ENCODE results near the gene TIMM8B. TPM values are rescaled to one million over a fixed set of nuclear protein-coding genes. Genes with fewer than 3 reads are reported as not detected.

The TIMM8B gene
- polyA plus RNA-seq, 2 of the 4 experiments (the other 2 are of a cell fraction), result 84.5 to 85.3 TPM

GRCh38 chr11:112134473-112134872 is 47.9 kb upstream of the TIMM8B start:
- ChIA-PET CTCF (interaction anchor here (1.5 kb wide), 1 partner anchor 21 kb away, joined by 3 read pairs; no protein-coding TSS in a partner anchor), POLR2A (no interaction called here)
- no peak for TF ChIP-seq HEYL (CRISPR knock-in tag; IDR thresholded peaks at IDR 0.05)
- no peak for TF ChIP-seq NFE2L2 (conservative IDR thresholded peaks at IDR 0.05; ENCODE audit: low read length)
- no peak for TF ChIP-seq CEBPB (IDR thresholded peaks at IDR 0.05)
- TF ChIP-seq ZNF302 (CRISPR knock-in tag; IDR thresholded peaks at IDR 0.05), result no peak
- TF ChIP-seq ELK1 (IDR thresholded peaks at IDR 0.05; ENCODE audit: low read depth, low read length), result no peak
- TF ChIP-seq HOXB5 (CRISPR knock-in tag; IDR thresholded peaks at IDR 0.05), result no peak
- no peak for TF ChIP-seq REST (IDR thresholded peaks at IDR 0.05)
- TF ChIP-seq HOXB13 (CRISPR knock-in tag; IDR thresholded peaks at IDR 0.05; ENCODE audit: low read depth), result no peak
- no peak for TF ChIP-seq MYC (IDR thresholded peaks at IDR 0.05; ENCODE audit: borderline replicate concordance, low read length)
- no peak for TF ChIP-seq JUNB (IDR thresholded peaks at IDR 0.05)
- TF ChIP-seq CHD2 (IDR thresholded peaks at IDR 0.05; ENCODE audit: low read length, partially characterized antibody), result no peak
- WGBS (ENCODE audit: missing lambda C conversion rate), result 92% methylated on average over 4 of the region's 4 CpGs
- ATAC-seq (no peak), FAIRE-seq (no peak), DNase-seq (ENCODE audit: low read depth in 1 of 2, low spot score in 1 of 2) (no peak)
- Histone ChIP-seq H3K4me1 (peaks cover 3% of the 10 kb centered on the region; the same call in 2 of the 3 replicates), H3K9me3 (no peaks in the 10 kb centered on the region), H3K4me2 (no peak overlapping the region), H3K4me3 (no peak overlapping the region), H3K27ac (no peak overlapping the region)

GRCh38 chr11:112132737-112133136 is 46.2 kb upstream of the TIMM8B start:
- Histone ChIP-seq H3K27ac (no peak overlapping the region), H3K4me2 (no peak overlapping the region), H3K9me3 (no peaks in the 10 kb centered on the region), H3K4me1 (peaks cover 20% of the 10 kb centered on the region), H3K4me3 (no peak overlapping the region)
- ATAC-seq (no peak), FAIRE-seq (no peak), DNase-seq (ENCODE audit: low read depth in 1 of 2, low spot score in 1 of 2) (no peak)
- ChIA-PET CTCF (no interaction called here), POLR2A (no interaction called here)
- 91% methylated on average over 1 of the region's 2 CpGs for WGBS (ENCODE audit: missing lambda C conversion rate)
- TF ChIP-seq GATA3 (IDR thresholded peaks at IDR 0.05; ENCODE audit: borderline replicate concordance) (no peak), ATOH8 (CRISPR knock-in tag; IDR thresholded peaks at IDR 0.05; ENCODE audit: low read depth) (no peak)

- H3K27ac ChIP-seq, result peak overlapping the region; percentile 54 to 62; a peak in 3 of 6 replicates
- CTCF ChIA-PET, result interaction anchor here (1.4 to 5.7 kb wide), 2 partner anchors 9 to 16 kb away, joined by 4 to 18 read pairs; no protein-coding TSS in a partner anchor
- H3K4me3 ChIP-seq, result no peak overlapping the region
- DNase-seq (ENCODE audit: low read depth in 1 of 2, low spot score in 1 of 2), result no peak
- no peak for TF ChIP-seq SREBF2 (IDR thresholded peaks at IDR 0.05)
- TF ChIP-seq NFE2L2 (conservative IDR thresholded peaks at IDR 0.05; ENCODE audit: low read length), result no peak
- TF ChIP-seq POLR2A (IDR thresholded peaks at IDR 0.05; ENCODE audit: low read length), result no peak
- no peak for TF ChIP-seq HOXB13 (CRISPR knock-in tag; IDR thresholded peaks at IDR 0.05; ENCODE audit: low read depth)
- no peak for TF ChIP-seq HOXB5 (CRISPR knock-in tag; IDR thresholded peaks at IDR 0.05)
- TF ChIP-seq CHD4 (IDR thresholded peaks at IDR 0.05; ENCODE audit: borderline replicate concordance), result no peak
- no peak for TF ChIP-seq HMGXB4 (CRISPR knock-in tag; IDR thresholded peaks at IDR 0.05; ENCODE audit: borderline replicate concordance)
- no peak for TF ChIP-seq KDM5A (IDR thresholded peaks at IDR 0.05)
- TF ChIP-seq USF2 (IDR thresholded peaks at IDR 0.05), result no peak
- TF ChIP-seq RARB (CRISPR knock-in tag; IDR thresholded peaks at IDR 0.05), result no peak
- TF ChIP-seq MAFK (IDR thresholded peaks at IDR 0.05; ENCODE audit: partially characterized antibody), result no peak
- no peak for TF ChIP-seq JUN (IDR thresholded peaks at IDR 0.05)
- TF ChIP-seq ZNF302 (CRISPR knock-in tag; IDR thresholded peaks at IDR 0.05), result no peak
- TF ChIP-seq EHF (CRISPR knock-in tag; IDR thresholded peaks at IDR 0.05), result no peak
- TF ChIP-seq PBX3 (IDR thresholded peaks at IDR 0.05), result no peak
- 95% methylated on average over 5 of the region's 5 CpGs for WGBS (ENCODE audit: missing lambda C conversion rate)
- no peaks in the 10 kb centered on the region for H3K9me3 ChIP-seq
- ATAC-seq, result no peak
- H3K4me1 ChIP-seq, result peaks cover 20% of the 10 kb centered on the region
- POLR2A ChIA-PET, result no interaction called here
- no peak for FAIRE-seq
- H3K4me2 ChIP-seq, result no peak overlapping the region
Measured at GRCh38 chr11:112129656-112130055, 43.1 kb upstream of the TIMM8B start.
